Measurements from ENCODE around the gene WDR33.

The WDR33 gene

GRCh38 chr2:127672341-127673224 is 138.4 kb downstream of the WDR33 start:
- no peak for DNase-seq (ENCODE audit: low read depth, low spot score)

- DNase-seq (ENCODE audit: low read depth, low spot score) = no peak
Observed at GRCh38 chr2:127671557-127672302, 139.2 kb downstream of the WDR33 start.

- no peak for DNase-seq (ENCODE audit: low read depth, low spot score)
Observed at GRCh38 chr2:127670957-127671290, 140.0 kb downstream of the WDR33 start.

- DNase-seq (ENCODE audit: low read depth, low spot score) = no peak
Observed at GRCh38 chr2:127670055-127670956, 140.7 kb downstream of the WDR33 start.

- DNase-seq (ENCODE audit: low read depth, low spot score) = no peak
Observed at GRCh38 chr2:127669056-127669455, 141.9 kb downstream of the WDR33 start.

GRCh38 chr2:127665267-127665893 is 145.6 kb downstream of the WDR33 start:
- no peak for DNase-seq (ENCODE audit: low read depth, low spot score)

GRCh38 chr2:127664895-127665225 is 146.1 kb downstream of the WDR33 start:
- DNase-seq (ENCODE audit: low read depth, low spot score) = no peak

GRCh38 chr2:127664065-127664894 is 146.7 kb downstream of the WDR33 start:
- no peak for DNase-seq (ENCODE audit: low read depth, low spot score)

- DNase-seq (ENCODE audit: low read depth, low spot score) = no peak
Observed at GRCh38 chr2:127663566-127664064, 147.4 kb downstream of the WDR33 start.

- no peak for DNase-seq (ENCODE audit: low read depth, low spot score)
Observed at GRCh38 chr2:127662937-127663565, 147.9 kb downstream of the WDR33 start.

- no peak for DNase-seq (ENCODE audit: low read depth, low spot score)
Observed at GRCh38 chr2:127661949-127662510, 148.9 kb downstream of the WDR33 start.

- DNase-seq (ENCODE audit: low read depth, low spot score) = no peak
Observed at GRCh38 chr2:127661072-127661649, 149.8 kb downstream of the WDR33 start.

GRCh38 chr2:127660291-127660578 is 150.7 kb downstream of the WDR33 start:
- no peak for DNase-seq (ENCODE audit: low read depth, low spot score)

- no peak for DNase-seq (ENCODE audit: low read depth, low spot score)
Observed at GRCh38 chr2:127659408-127660290, 151.3 kb downstream of the WDR33 start.

- DNase-seq (ENCODE audit: low read depth, low spot score) = no peak
Observed at GRCh38 chr2:127658641-127659407, 152.1 kb downstream of the WDR33 start.

GRCh38 chr2:127658146-127658545 is 152.8 kb downstream of the WDR33 start:
- no peak for DNase-seq (ENCODE audit: low read depth, low spot score)

GRCh38 chr2:127657232-127657595 is 153.8 kb downstream of the WDR33 start:
- DNase-seq (ENCODE audit: low read depth, low spot score) = no peak

Measured in smooth muscle cell of the brain vasculature (primary cell).